ENCODE measurements around the gene HES3.

The HES3 gene

DNA sequence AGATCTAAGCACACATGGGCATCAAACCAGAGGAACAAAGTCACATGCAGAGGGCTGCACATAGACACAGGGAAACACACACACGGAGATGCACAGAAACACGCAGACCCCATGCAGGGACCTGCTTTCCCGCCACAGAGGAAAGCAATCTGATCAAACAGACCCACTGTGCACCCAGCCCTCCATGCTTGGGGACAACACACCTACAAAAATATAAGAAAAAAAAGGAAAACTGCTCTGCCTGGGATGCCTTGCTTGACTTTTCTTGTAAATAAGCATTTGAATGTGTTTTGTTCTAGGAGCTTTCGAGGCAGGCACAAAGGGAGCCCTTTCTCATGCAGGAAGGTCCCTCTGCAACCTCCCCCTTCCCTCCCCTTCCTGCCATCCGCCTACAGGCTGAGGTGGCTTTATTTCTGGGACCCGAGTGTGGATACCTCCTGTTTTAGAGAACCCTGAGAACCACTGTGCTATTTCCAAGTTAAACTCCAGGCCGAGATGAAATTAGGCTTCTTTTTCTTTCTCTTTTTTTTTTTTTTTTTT is 4.7 kb upstream of the HES3 start:
- no peak for DNase-seq
- Histone ChIP-seq H3K4me3 (ENCODE audit: low read depth, low read length) (no peak overlapping the region), H3K27me3 (ENCODE audit: insufficient read depth, low read depth, severe bottlenecking) (no peaks in the 10 kb centered on the region), H3K9me3 (ENCODE audit: severe bottlenecking) (peaks cover 4% of the 10 kb centered on the region), H3K36me3 (peaks cover 4% of the 10 kb centered on the region), H3K27ac (no peak overlapping the region)
- TF ChIP-seq, protein P1, sequence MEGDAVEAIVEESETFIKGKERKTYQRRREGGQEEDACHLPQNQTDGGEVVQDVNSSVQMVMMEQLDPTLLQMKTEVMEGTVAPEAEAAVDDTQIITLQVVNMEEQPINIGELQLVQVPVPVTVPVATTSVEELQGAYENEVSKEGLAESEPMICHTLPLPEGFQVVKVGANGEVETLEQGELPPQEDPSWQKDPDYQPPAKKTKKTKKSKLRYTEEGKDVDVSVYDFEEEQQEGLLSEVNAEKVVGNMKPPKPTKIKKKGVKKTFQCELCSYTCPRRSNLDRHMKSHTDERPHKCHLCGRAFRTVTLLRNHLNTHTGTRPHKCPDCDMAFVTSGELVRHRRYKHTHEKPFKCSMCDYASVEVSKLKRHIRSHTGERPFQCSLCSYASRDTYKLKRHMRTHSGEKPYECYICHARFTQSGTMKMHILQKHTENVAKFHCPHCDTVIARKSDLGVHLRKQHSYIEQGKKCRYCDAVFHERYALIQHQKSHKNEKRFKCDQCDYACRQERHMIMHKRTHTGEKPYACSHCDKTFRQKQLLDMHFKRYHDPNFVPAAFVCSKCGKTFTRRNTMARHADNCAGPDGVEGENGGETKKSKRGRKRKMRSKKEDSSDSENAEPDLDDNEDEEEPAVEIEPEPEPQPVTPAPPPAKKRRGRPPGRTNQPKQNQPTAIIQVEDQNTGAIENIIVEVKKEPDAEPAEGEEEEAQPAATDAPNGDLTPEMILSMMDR (IDR thresholded peaks at IDR 0.05; ENCODE audit: low read depth, low read length), result no peak

DNA sequence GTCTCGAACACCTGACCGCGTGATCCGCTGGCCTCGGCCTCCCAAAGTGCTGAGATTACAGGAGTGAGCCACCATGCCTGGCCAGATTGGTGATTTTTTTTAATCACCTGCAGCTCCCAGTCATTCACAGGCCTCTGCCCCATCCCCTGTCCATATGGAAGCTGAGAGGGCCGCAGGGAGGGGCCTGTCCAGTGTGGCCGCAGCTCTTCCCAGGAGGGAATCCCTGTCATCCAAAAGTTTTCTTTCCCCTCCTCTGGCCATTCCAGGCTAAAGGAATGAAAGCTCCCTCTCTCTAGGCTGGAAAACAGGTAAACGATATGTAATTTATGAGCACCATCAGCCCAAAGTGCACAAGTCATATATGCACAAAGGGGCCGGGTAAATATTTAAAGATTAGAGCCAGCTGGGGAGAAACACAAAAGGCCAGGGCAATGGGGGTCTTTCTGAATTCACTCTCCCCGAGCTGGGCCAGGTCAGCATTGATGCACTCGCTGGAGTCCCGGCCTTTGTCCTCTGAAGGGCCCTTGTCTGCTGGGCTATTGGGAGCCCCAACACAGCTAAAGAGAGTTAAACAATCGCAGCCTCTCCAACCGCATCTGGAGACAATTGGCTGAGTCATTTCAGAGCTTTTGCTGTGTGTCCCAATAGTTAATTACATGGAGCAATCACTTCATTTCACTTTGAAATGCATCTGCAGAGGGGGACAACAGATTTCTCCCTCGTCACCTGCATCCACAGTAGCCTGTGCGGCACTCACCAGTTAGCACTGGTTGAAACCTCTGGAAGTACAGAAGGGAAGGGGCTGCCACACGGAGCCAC is 3.8 kb upstream of the HES3 start:
- H3K9me3 ChIP-seq (ENCODE audit: severe bottlenecking), result peaks cover 4% of the 10 kb centered on the region
- DNase-seq, result no peak
- H3K36me3 ChIP-seq, result no peaks in the 10 kb centered on the region
- no peak overlapping the region for H3K27ac ChIP-seq
- TF ChIP-seq, protein P1 (IDR thresholded peaks at IDR 0.05; ENCODE audit: low read depth, low read length), result no peak
- no peak overlapping the region for H3K4me3 ChIP-seq (ENCODE audit: low read depth, low read length)
- H3K27me3 ChIP-seq (ENCODE audit: insufficient read depth, low read depth, severe bottlenecking), result no peaks in the 10 kb centered on the region

DNA sequence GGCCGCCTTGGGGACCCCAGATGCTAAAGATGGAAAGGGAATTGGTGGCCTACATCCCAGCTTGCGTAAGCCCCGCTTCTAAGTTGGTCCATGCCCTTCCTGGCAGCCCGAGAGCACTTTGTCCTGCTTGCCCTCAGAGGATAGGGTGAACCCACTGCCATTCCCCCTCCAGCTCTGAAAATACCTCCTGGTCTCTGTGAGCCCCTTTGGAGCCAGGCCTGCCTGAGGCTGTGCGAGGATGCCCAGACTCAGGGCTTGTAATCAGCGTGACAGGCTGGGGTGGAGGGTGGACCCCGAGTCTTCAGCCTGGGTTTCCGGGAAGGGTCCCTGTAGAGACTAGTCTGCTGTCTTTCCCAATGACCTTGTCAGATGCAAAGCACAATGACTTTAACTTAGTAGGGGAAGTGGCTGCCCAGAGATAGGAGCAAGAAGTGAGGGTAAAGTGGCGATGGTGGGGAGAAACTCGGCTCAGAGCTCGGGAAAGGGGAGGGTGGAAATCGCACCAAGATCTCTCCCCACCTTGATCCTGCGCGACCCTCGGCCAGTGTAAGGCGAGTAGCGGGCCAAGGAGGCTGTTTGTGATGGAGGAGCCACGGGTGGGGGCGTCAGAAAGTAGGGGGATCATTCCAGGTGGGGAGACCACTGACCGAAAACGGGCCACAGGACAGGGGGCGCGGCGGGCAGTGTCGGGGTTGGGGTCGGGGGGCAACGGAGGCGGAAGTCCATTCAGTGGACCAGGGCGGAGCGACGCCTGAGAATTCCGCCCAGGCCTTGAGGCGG is 2.7 kb upstream of the HES3 start:
- Histone ChIP-seq H3K27me3 (ENCODE audit: insufficient read depth, low read depth, severe bottlenecking) (no peaks in the 10 kb centered on the region), H3K9me3 (ENCODE audit: severe bottlenecking) (peaks cover under 1% of the 10 kb centered on the region), H3K36me3 (no peaks in the 10 kb centered on the region), H3K27ac (no peak overlapping the region), H3K4me3 (ENCODE audit: low read depth, low read length) (no peak overlapping the region)
- TF ChIP-seq, protein P1 (IDR thresholded peaks at IDR 0.05; ENCODE audit: low read depth, low read length), result no peak
- no peak for DNase-seq

DNA sequence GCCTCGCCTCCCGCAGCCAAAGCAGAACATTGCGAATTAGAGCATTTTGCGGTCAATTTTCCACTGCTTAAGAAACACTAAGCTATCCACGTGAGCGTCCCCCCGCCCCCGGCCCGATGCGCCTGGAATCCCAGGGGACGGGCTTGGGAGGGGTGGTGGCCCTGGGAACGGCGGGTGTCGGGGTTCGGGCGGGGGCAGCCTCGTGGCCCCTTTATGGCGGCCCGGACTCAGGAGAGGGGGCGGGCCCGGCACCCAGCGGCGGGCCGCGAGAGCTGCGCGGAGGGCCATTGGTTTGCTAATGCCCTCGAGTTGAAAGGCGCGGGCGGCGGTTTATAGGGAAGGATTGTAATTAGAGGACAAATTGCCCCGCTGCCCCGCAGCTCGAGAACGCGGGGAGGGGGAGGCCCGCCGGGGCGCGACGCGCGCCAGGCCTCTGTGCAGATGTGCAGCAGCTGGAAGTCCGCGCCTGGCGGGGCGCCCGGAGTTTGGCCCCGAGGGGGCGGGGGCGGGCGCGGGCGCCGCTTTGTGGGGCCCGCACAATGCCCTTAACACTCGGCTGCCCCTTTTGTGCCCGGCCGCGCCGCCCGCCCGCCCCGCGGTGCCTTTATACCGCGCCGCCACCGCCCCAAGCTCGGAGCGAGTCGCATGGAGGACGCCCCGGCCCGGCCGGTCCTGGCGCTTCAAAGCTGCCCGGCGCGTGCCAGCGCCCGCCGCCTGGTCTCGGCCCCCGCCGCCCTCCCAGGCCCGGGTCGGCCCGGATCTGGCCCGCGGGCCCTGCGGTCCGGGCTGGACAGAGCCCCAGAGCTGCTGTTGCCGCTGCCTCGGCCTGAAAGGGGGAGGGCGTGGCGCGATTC is 1.9 kb upstream of the HES3 start:
- H3K4me3 ChIP-seq (ENCODE audit: low read depth, low read length), result no peak overlapping the region
- H3K9me3 ChIP-seq (ENCODE audit: severe bottlenecking), result no peaks in the 10 kb centered on the region
- no peaks in the 10 kb centered on the region for H3K27me3 ChIP-seq (ENCODE audit: insufficient read depth, low read depth, severe bottlenecking)
- no peak overlapping the region for H3K27ac ChIP-seq
- TF ChIP-seq, protein P1 (IDR thresholded peaks at IDR 0.05; ENCODE audit: low read depth, low read length), result no peak
- DNase-seq, result no peak
- H3K36me3 ChIP-seq, result no peaks in the 10 kb centered on the region

DNA sequence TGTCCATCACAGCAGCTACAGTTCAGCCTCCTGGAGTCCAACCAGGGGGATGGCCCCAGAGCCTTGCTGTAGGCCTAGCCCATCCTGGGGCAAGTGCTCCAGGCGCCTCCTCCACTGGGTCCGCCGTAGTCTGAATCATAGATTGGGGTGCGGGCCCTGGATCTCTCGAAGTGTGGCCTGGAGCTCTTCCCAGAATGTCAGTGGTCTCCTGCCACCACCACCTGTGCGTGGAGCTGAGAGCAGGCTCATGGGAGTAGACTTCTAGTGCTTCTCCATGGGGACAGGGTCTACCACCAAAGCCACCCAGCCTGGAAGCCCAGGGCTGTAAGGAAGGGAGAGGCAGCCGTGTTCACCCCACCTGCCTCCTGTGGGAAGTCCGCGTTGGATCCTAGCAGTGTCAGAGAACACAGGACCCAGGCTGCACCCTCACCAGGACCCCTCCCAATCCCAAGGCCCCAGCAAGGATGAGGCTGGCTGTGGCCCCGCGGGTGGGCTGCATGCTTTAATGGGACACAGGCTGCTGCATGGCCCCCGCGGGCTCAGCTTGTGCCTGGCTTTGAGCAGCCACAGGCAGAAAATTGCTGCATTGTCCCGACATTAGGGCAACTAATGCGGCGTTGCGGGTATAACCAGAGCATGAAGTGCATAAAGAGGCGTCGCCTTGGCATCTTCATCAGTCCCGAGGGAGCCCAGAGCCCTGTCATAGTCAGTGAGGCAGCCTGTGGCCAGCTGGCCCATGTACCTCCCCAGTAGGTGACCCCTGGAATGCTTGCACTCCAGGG is 735 bp upstream of the HES3 start:
- no peak overlapping the region for H3K4me3 ChIP-seq (ENCODE audit: low read depth, low read length)

More for the DNA sequence above, 735 bp upstream of the HES3 start:
- no peaks in the 10 kb centered on the region for H3K9me3 ChIP-seq (ENCODE audit: severe bottlenecking)
- H3K27ac ChIP-seq, result no peak overlapping the region
- H3K27me3 ChIP-seq (ENCODE audit: insufficient read depth, low read depth, severe bottlenecking), result no peaks in the 10 kb centered on the region
- DNase-seq, result no peak
- H3K36me3 ChIP-seq, result no peaks in the 10 kb centered on the region
- TF ChIP-seq, protein P1 (IDR thresholded peaks at IDR 0.05; ENCODE audit: low read depth, low read length), result no peak
